ENCODE results near the gene GRIK5. TPM values are rescaled to one million over a fixed set of nuclear protein-coding genes. Genes with fewer than 3 reads are reported as not detected.

GRIK5 gene
- total and polyA plus RNA-seq, 9 donors: 1.3 to 5.8 (median 3.2) TPM

DNA sequence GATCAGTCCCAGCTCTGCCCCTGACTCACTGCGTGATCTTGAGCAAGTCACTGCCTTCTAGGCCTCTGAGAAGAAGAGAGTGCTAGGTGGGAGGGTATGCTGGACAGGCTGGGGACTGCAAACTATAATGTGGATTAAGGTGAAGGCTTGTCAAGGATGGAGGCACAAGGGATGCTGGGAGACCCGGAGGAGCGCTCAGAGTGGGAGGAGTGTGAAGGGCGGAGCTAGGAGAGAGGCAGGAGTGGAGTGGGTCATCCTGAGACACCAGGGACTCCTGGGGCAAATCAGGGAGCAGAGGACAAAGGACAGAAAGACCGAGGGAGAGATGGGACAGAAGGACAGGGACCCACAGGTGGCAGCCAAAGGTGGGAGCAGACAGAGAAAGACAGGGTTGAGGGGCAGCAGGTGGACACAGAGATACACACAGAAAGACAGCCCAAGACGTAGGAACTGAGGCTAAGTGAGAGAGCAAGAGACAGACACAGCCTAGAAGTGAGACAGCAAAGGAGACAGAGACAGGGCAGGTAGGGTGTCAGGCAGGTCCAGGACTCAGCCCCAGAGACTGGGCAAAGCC lies 2.6 kb downstream of the GRIK5 start:
- no peak for DNase-seq
- 71% methylated on average over 6 of the region's 6 CpGs for WGBS (ENCODE audit: insufficient coverage)
- no peaks in the 10 kb centered on the region for H3K9me3 ChIP-seq (replicated peaks; ENCODE audit: control insufficient read depth, low read depth, low read length)

GRCh38 chr19:42066075-42066754 lies 3.8 kb downstream of the GRIK5 start:
- Histone ChIP-seq H3K36me3 (ENCODE audit: control insufficient read depth, insufficient read depth, low read length) (no peaks in the 10 kb centered on the region), H3K4me3 (ENCODE audit: low read length) (no peak overlapping the region), H3K4me1 (ENCODE audit: control insufficient read depth, insufficient read depth, low read length) (peaks cover 17% of the 10 kb centered on the region), H3K9me3 (replicated peaks; ENCODE audit: control insufficient read depth, low read depth, low read length) (no peaks in the 10 kb centered on the region), H3K27me3 (ENCODE audit: control insufficient read depth, insufficient read depth, low read length) (peaks cover 24% of the 10 kb centered on the region), H3K27ac (ENCODE audit: low read length) (no peak overlapping the region)
- 76% methylated on average over 4 of the region's 9 CpGs for WGBS (ENCODE audit: insufficient coverage)
- DNase-seq: peak; percentile 20

More for the DNA sequence above, 2.6 kb downstream of the GRIK5 start:
- H3K27ac ChIP-seq (ENCODE audit: low read length): no peak overlapping the region
- peaks cover 24% of the 10 kb centered on the region for H3K27me3 ChIP-seq (ENCODE audit: control insufficient read depth, insufficient read depth, low read length)
- H3K36me3 ChIP-seq (ENCODE audit: control insufficient read depth, insufficient read depth, low read length): no peaks in the 10 kb centered on the region
- H3K4me3 ChIP-seq (ENCODE audit: low read length): no peak overlapping the region
- peaks cover 17% of the 10 kb centered on the region for H3K4me1 ChIP-seq (ENCODE audit: control insufficient read depth, insufficient read depth, low read length)

DNA sequence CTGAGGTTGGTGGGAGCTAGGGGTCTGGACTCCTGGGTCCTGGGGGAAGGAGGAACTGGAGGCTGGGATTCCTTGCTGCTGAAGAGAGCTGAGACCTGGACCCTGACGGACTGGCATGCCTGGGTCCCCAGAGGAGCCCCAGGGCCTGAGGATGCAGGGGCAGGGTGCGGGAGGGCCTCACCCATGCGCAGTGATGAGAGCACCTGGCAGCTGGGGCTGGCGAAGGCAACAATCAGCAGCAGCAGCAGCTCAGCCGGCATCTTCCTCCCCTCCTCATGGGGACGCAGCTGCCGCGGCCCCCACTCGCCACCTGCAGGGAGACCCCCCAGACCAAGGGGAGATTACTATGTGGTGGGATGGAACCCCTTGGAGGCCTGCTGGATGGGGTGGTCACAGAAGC lies 4.5 kb downstream of the GRIK5 start:
- H3K4me3 ChIP-seq (ENCODE audit: low read length): no peak overlapping the region
- H3K4me1 ChIP-seq (ENCODE audit: control insufficient read depth, insufficient read depth, low read length): peaks cover 17% of the 10 kb centered on the region
- no peak overlapping the region for H3K27ac ChIP-seq (ENCODE audit: low read length)
- no peak for DNase-seq
- no peaks in the 10 kb centered on the region for H3K9me3 ChIP-seq (replicated peaks; ENCODE audit: control insufficient read depth, low read depth, low read length)
- WGBS (ENCODE audit: insufficient coverage): 100% methylated on average over 3 of the region's 9 CpGs
- H3K36me3 ChIP-seq (ENCODE audit: control insufficient read depth, insufficient read depth, low read length): no peaks in the 10 kb centered on the region
- H3K27me3 ChIP-seq (ENCODE audit: control insufficient read depth, insufficient read depth, low read length): peaks cover 22% of the 10 kb centered on the region

DNA sequence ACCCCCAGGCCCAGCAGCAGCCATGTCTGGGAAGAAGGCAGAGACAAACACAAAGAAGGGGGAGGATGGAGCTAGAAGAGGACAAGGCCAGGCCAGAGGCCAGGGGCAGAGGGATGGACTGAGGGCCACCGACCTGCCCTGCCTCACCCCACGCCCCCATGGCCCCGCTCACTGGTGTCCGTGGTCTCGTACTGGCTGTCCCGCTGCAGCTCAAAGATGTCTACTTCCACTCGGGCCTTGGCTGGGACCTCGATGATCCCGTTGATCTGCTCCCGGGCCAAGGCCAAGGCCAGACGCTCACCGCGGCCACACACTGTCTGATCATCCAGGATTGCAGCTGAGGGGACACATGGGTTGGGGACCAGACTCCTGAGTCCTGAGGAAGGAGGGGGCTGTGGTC lies 5.0 kb downstream of the GRIK5 start:
- peaks cover 22% of the 10 kb centered on the region for H3K27me3 ChIP-seq (ENCODE audit: control insufficient read depth, insufficient read depth, low read length)
- no peaks in the 10 kb centered on the region for H3K36me3 ChIP-seq (ENCODE audit: control insufficient read depth, insufficient read depth, low read length)

DNA sequence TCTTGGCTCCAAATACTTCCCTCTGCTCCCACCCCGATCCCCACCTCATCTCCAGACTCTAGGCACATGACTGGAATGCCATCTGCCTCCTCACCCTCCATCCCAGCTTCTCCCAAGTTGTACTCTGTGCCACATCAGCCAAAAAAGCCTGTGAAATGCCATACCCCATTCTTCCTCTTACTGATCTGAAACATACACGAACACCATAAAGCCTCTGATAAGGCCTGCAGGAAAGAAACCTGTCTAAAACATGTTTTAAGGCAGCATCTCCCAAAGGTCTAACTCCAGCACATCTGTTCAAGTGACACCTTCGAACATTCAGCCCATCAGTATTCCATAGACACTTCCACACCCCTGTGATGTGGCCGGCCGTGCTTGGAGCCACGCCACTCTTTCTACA lies 5.6 kb downstream of the GRIK5 start:
- WGBS (ENCODE audit: insufficient coverage): 71% methylated on average over 5 of the region's 6 CpGs
- peaks cover 18% of the 10 kb centered on the region for H3K27me3 ChIP-seq (ENCODE audit: control insufficient read depth, insufficient read depth, low read length)
- DNase-seq: no peak
- H3K4me1 ChIP-seq (ENCODE audit: control insufficient read depth, insufficient read depth, low read length): peaks cover 7% of the 10 kb centered on the region
- no peak overlapping the region for H3K27ac ChIP-seq (ENCODE audit: low read length)
- no peaks in the 10 kb centered on the region for H3K36me3 ChIP-seq (ENCODE audit: control insufficient read depth, insufficient read depth, low read length)
- H3K9me3 ChIP-seq (replicated peaks; ENCODE audit: control insufficient read depth, low read depth, low read length): no peaks in the 10 kb centered on the region
- no peak overlapping the region for H3K4me3 ChIP-seq (ENCODE audit: low read length)

More for the DNA sequence above, 5.0 kb downstream of the GRIK5 start:
- no peak overlapping the region for H3K4me3 ChIP-seq (ENCODE audit: low read length)
- no peaks in the 10 kb centered on the region for H3K9me3 ChIP-seq (replicated peaks; ENCODE audit: control insufficient read depth, low read depth, low read length)
- peaks cover 12% of the 10 kb centered on the region for H3K4me1 ChIP-seq (ENCODE audit: control insufficient read depth, insufficient read depth, low read length)
- H3K27ac ChIP-seq (ENCODE audit: low read length): no peak overlapping the region
- no peak for DNase-seq
- WGBS (ENCODE audit: insufficient coverage): 85% methylated on average over 13 of the region's 13 CpGs

- Histone ChIP-seq H3K9me3 (replicated peaks; ENCODE audit: control insufficient read depth, low read depth, low read length) (no peaks in the 10 kb centered on the region), H3K4me3 (ENCODE audit: low read length) (no peak overlapping the region), H3K4me1 (ENCODE audit: control insufficient read depth, insufficient read depth, low read length) (no peaks in the 10 kb centered on the region), H3K27ac (ENCODE audit: low read length) (no peak overlapping the region), H3K27me3 (ENCODE audit: control insufficient read depth, insufficient read depth, low read length) (peaks cover 6% of the 10 kb centered on the region), H3K36me3 (ENCODE audit: control insufficient read depth, insufficient read depth, low read length) (no peaks in the 10 kb centered on the region)
- 94% methylated on average over 6 of the region's 16 CpGs for WGBS (ENCODE audit: insufficient coverage)
- no peak for DNase-seq
Measured at GRCh38 chr19:42062381-42062780, 7.6 kb downstream of the GRIK5 start.

GRCh38 chr19:42060117-42060516 lies 9.9 kb downstream of the GRIK5 start:
- no peaks in the 10 kb centered on the region for H3K9me3 ChIP-seq (replicated peaks; ENCODE audit: control insufficient read depth, low read depth, low read length)
- H3K36me3 ChIP-seq (ENCODE audit: control insufficient read depth, insufficient read depth, low read length): no peaks in the 10 kb centered on the region
- WGBS (ENCODE audit: insufficient coverage): 100% methylated on average over 1 of the region's 3 CpGs

GRCh38 chr19:42059196-42059595 lies 10.8 kb downstream of the GRIK5 start:
- Histone ChIP-seq H3K4me1 (ENCODE audit: control insufficient read depth, insufficient read depth, low read length) (no peaks in the 10 kb centered on the region), H3K4me3 (ENCODE audit: low read length) (no peak overlapping the region), H3K36me3 (ENCODE audit: control insufficient read depth, insufficient read depth, low read length) (no peaks in the 10 kb centered on the region), H3K9me3 (replicated peaks; ENCODE audit: control insufficient read depth, low read depth, low read length) (no peaks in the 10 kb centered on the region), H3K27ac (ENCODE audit: low read length) (no peak overlapping the region), H3K27me3 (ENCODE audit: control insufficient read depth, insufficient read depth, low read length) (no peaks in the 10 kb centered on the region)
- DNase-seq: no peak
- 91% methylated on average over 9 of the region's 13 CpGs for WGBS (ENCODE audit: insufficient coverage)

More at GRCh38 chr19:42060117-42060516, 9.9 kb downstream of the GRIK5 start:
- H3K4me1 ChIP-seq (ENCODE audit: control insufficient read depth, insufficient read depth, low read length): no peaks in the 10 kb centered on the region
- DNase-seq: no peak
- H3K27ac ChIP-seq (ENCODE audit: low read length): no peak overlapping the region
- no peak overlapping the region for H3K4me3 ChIP-seq (ENCODE audit: low read length)
- H3K27me3 ChIP-seq (ENCODE audit: control insufficient read depth, insufficient read depth, low read length): no peaks in the 10 kb centered on the region

- no peaks in the 10 kb centered on the region for H3K9me3 ChIP-seq (replicated peaks; ENCODE audit: control insufficient read depth, low read depth, low read length)
- no peaks in the 10 kb centered on the region for H3K36me3 ChIP-seq (ENCODE audit: control insufficient read depth, insufficient read depth, low read length)
- 73% methylated on average over 2 of the region's 7 CpGs for WGBS (ENCODE audit: insufficient coverage)
- no peak overlapping the region for H3K27ac ChIP-seq (ENCODE audit: low read length)
- peaks cover 3% of the 10 kb centered on the region for H3K4me1 ChIP-seq (ENCODE audit: control insufficient read depth, insufficient read depth, low read length)
- no peak overlapping the region for H3K4me3 ChIP-seq (ENCODE audit: low read length)
- H3K27me3 ChIP-seq (ENCODE audit: control insufficient read depth, insufficient read depth, low read length): no peaks in the 10 kb centered on the region
- DNase-seq: no peak
Measured at GRCh38 chr19:42057846-42058245, 12.2 kb downstream of the GRIK5 start.

DNA sequence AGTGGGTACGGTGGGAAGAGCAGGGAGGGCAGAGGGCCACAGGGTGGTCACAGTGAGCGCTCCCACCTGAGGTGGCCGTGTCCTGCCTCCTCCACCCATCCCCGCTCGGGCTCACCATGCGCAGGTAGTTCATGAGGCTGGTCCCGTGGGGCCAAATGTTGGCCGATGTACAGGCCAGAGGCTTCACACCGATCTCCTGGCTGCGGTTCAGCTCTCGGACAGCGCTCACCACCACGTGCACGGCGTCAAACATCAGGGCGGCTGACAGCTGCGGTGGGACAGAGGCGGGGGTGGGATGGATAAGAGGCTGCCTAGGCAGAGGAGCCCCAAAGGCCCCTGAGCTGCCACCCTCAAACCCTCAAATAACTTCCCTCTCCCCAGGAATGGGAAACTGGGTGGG lies 15.8 kb downstream of the GRIK5 start:
- peaks cover 15% of the 10 kb centered on the region for H3K4me1 ChIP-seq (ENCODE audit: control insufficient read depth, insufficient read depth, low read length)
- H3K4me3 ChIP-seq (ENCODE audit: low read length): no peak overlapping the region
- H3K27me3 ChIP-seq (ENCODE audit: control insufficient read depth, insufficient read depth, low read length): no peaks in the 10 kb centered on the region
- H3K36me3 ChIP-seq (ENCODE audit: control insufficient read depth, insufficient read depth, low read length): no peaks in the 10 kb centered on the region
- H3K9me3 ChIP-seq (replicated peaks; ENCODE audit: control insufficient read depth, low read depth, low read length): no peaks in the 10 kb centered on the region
- H3K27ac ChIP-seq (ENCODE audit: low read length): no peak overlapping the region
- DNase-seq: no peak
- 74% methylated on average over 13 of the region's 18 CpGs for WGBS (ENCODE audit: insufficient coverage)

Data from muscle of leg (tissue), 11 donors.